ENCODE data around the gene RGPD6.
"Not testable (repeated sequence)": the region's sequence is repeated elsewhere in the genome, so short reads cannot be mapped to it uniquely, and the experiment has no call there.

GRCh38 chr2:110610613-110611250, 33.7 kb upstream of the RGPD6 start:
- TF ChIP-seq, protein P1, sequence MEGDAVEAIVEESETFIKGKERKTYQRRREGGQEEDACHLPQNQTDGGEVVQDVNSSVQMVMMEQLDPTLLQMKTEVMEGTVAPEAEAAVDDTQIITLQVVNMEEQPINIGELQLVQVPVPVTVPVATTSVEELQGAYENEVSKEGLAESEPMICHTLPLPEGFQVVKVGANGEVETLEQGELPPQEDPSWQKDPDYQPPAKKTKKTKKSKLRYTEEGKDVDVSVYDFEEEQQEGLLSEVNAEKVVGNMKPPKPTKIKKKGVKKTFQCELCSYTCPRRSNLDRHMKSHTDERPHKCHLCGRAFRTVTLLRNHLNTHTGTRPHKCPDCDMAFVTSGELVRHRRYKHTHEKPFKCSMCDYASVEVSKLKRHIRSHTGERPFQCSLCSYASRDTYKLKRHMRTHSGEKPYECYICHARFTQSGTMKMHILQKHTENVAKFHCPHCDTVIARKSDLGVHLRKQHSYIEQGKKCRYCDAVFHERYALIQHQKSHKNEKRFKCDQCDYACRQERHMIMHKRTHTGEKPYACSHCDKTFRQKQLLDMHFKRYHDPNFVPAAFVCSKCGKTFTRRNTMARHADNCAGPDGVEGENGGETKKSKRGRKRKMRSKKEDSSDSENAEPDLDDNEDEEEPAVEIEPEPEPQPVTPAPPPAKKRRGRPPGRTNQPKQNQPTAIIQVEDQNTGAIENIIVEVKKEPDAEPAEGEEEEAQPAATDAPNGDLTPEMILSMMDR (IDR thresholded peaks at IDR 0.05) = not testable (repeated sequence)
- not testable (repeated sequence) for TF ChIP-seq EZH2 (IDR thresholded peaks at IDR 0.05)
